ENCODE measurements around the gene HINFP. TPM values are rescaled to one million over a fixed set of nuclear protein-coding genes. Genes with fewer than 3 reads are reported as not detected.

Gene HINFP
- total RNA-seq, 1 experiment from 2014 or later: 38.1 TPM

GRCh38 chr11:119095066-119095880 lies 26.1 kb upstream of the HINFP start:
- peak; percentile 71 for TF ChIP-seq TCF7L2 (IDR thresholded peaks at IDR 0.05; ENCODE audit: borderline replicate concordance, extremely low read depth, insufficient read depth, insufficient read length)
- TF ChIP-seq CEBPB (IDR thresholded peaks at IDR 0.05; ENCODE audit: low read depth): no peak
- no peak for TF ChIP-seq EZH2phosphoT487 (IDR thresholded peaks at IDR 0.05; ENCODE audit: borderline replicate concordance)
- no peak for TF ChIP-seq FOSL1 (IDR thresholded peaks at IDR 0.05; ENCODE audit: low read depth)
- TF ChIP-seq YY1 (IDR thresholded peaks at IDR 0.05; ENCODE audit: extremely low read depth, insufficient replicate concordance, low read depth, low read length): peak; percentile 59
- peak; percentile 100 for TF ChIP-seq POLR2AphosphoS5 (IDR thresholded peaks at IDR 0.05; ENCODE audit: low read depth, low read length)
- TF ChIP-seq ELF1 (IDR thresholded peaks at IDR 0.05; ENCODE audit: borderline replicate concordance, low read depth): no peak
- TF ChIP-seq CBX3 (IDR thresholded peaks at IDR 0.05; ENCODE audit: low read depth): no peak
- TF ChIP-seq ZFX (IDR thresholded peaks at IDR 0.05): peak; percentile 95
- peak; percentile 100 for TF ChIP-seq POLR2A (IDR thresholded peaks at IDR 0.05; ENCODE audit: borderline replicate concordance, extremely low read depth, insufficient read depth, insufficient read length)
- TF ChIP-seq CTCF (IDR thresholded peaks at IDR 0.05 in 2 of 3, conservative IDR thresholded peaks at IDR 0.05 in 1 of 3; ENCODE audit: borderline replicate concordance in 1 of 3, insufficient read depth in 1 of 3, low read depth in 2 of 3, low read length in 2 of 3): peak in 1 of 3 experiments; percentile 6; a peak in 2 of 6 replicates
- no peak for TF ChIP-seq RAD21 (IDR thresholded peaks at IDR 0.05; ENCODE audit: low read depth)
- no peak for TF ChIP-seq MAX (IDR thresholded peaks at IDR 0.05)
- no peak for TF ChIP-seq ZBTB33 (IDR thresholded peaks at IDR 0.05; ENCODE audit: extremely low read depth, insufficient replicate concordance, low read length)
- no peak for TF ChIP-seq SIN3A (IDR thresholded peaks at IDR 0.05; ENCODE audit: low read depth)
- H2AFZ ChIP-seq (ENCODE audit: low read depth, low read length, poor library complexity, severe bottlenecking): no peak overlapping the region
- peak overlapping the region; percentile 83 to 97 for H3K4me3 ChIP-seq (replicated peaks in 1 of 2; ENCODE audit: low read depth in 1 of 2, low read length in 2 of 2)
- intact Hi-C loops (cut with micrococcal nuclease): no loop called here
- peak overlapping the region; percentile 99 for H3K9ac ChIP-seq (ENCODE audit: low read length)
- H3K4me1 ChIP-seq (ENCODE audit: control insufficient read depth in 1 of 2, insufficient read depth in 2 of 2, low read length in 2 of 2): peaks cover 18 to 29% of the 10 kb centered on the region in 2 experiments
- H3K27me3 ChIP-seq (ENCODE audit: insufficient read depth, low read length): no peaks in the 10 kb centered on the region
- peak overlapping the region; percentile 80 for H3K4me2 ChIP-seq (ENCODE audit: low read length)
- TSS peak; percentile 68 for BruUV-seq (replicated peaks)
- peaks cover 46% of the 10 kb centered on the region for H3K79me2 ChIP-seq (ENCODE audit: insufficient read depth, low read length)
- DNase-seq (ENCODE audit: low read depth, low spot score): peak; percentile 99
- H3K27ac ChIP-seq (ENCODE audit: low read depth, low read length): peak overlapping the region; percentile 93
- H3K36me3 ChIP-seq (ENCODE audit: control insufficient read depth in 1 of 2, insufficient read depth in 2 of 2, low read length in 2 of 2): peaks cover 14 to 45% of the 10 kb centered on the region in 2 experiments
- CTCF ChIA-PET: interaction anchor here (1.1 to 2.6 kb wide), 3 partner anchors 9 to 243 kb away, joined by 3 to 20 read pairs (median 4); partner anchors contain the start of gene HMBS
- no peaks in the 10 kb centered on the region for H3K9me2 ChIP-seq (ENCODE audit: insufficient read depth)
- POLR2A ChIA-PET: interaction anchor here (0.7 to 2.6 kb wide), 13 partner anchors 9 to 266 kb away, joined by 3 to 27 read pairs (median 4); partner anchors contain the start of genes C2CD2L, HINFP, HMBS and NLRX1
- peak; percentile 82 for ATAC-seq
- peaks cover 11% of the 10 kb centered on the region; the same call in 1 of the 2 replicates for H4K20me1 ChIP-seq (ENCODE audit: insufficient read depth)
- no peaks in the 10 kb centered on the region for H3K9me3 ChIP-seq (ENCODE audit: control insufficient read depth in 1 of 2, insufficient read depth in 1 of 2, low read depth in 1 of 2, low read length in 2 of 2)
- RAD21 ChIA-PET (ENCODE audit: low non-redundant PET in 1 of 2, low total read pairs in 2 of 2, uncharacterized antibody in 2 of 2, unreplicated experiment in 2 of 2): interaction anchor here (0.6 to 1.1 kb wide), 3 partner anchors 10 to 243 kb away, joined by 3 to 9 read pairs (median 6); no protein-coding TSS in a partner anchor

Data from HCT116 (cell line).